Naive thymus-derived CD4-positive, alpha-beta T cell (primary cell): ENCODE data around the gene MAGEA12. TPM values are rescaled to one million over a fixed set of nuclear protein-coding genes. Genes with fewer than 3 reads are reported as not detected.
"Not testable (repeated sequence)": the region's sequence is repeated elsewhere in the genome, so short reads cannot be mapped to it uniquely, and the experiment has no call there.

ENCODE experiments used
- ATAC-seq: fragments of 150-1000 bp; cut with Tn5 transposase; 2 replicates; pipeline ENCODE4 v1.10.0; 2021; ENCODE audit warnings: mild to moderate bottlenecking, moderate library complexity
- CTCF ChIA-PET: fragments of 350-600 bp; sonication (Branson Sonifier 250); formaldehyde crosslinking; loops from one replicate; lab custom pipeline; 2021; ENCODE audit warnings: antibody characterized with exemption; lab: Charles Lee
- POLR2A ChIA-PET: fragments of 350-600 bp; sonication (Branson Sonifier 250); formaldehyde crosslinking; loops from one replicate; lab custom pipeline; 2021; ENCODE audit warnings: antibody characterized with exemption, inconsistent platforms; lab: Charles Lee
- DNase-seq, 9 donors: peaks; one replicate each; pipeline versions ENCODE4 v3.0.0 to v3.0.0-alpha.2; 2020 to 2022; ENCODE audit warnings: mixed read lengths in 1 of 9
- H3K27ac ChIP-seq: one replicate; pipeline ENCODE4 v1.7.0; 2013; ENCODE audit warnings: mild to moderate bottlenecking, low read depth, low read length, moderate library complexity
- H3K27me3 ChIP-seq, 2 donors: one replicate each; pipeline ENCODE4 v1.7.0; 2013; ENCODE audit warnings: low read length in 2 of 2, mild to moderate bottlenecking in 2 of 2, moderate library complexity in 2 of 2; ENCODE audit not compliant: control insufficient read depth in 2 of 2, insufficient read depth in 2 of 2
- H3K36me3 ChIP-seq, 3 experiments: 1 replicate in 2 of 3; 2 replicates in 1 of 3; pipeline ENCODE4 v1.7.0; 2013; ENCODE audit warnings: low read length in 3 of 3, mild to moderate bottlenecking in 3 of 3, moderate library complexity in 1 of 3; ENCODE audit not compliant: insufficient read depth in 3 of 3, control insufficient read depth in 2 of 3
- H3K4me1 ChIP-seq, 2 donors: one replicate each; pipeline ENCODE4 v1.7.0; 2013; ENCODE audit warnings: low read length in 2 of 2, mild to moderate bottlenecking in 2 of 2, moderate library complexity in 1 of 2; ENCODE audit not compliant: control insufficient read depth in 2 of 2, insufficient read depth in 2 of 2
- H3K4me3 ChIP-seq: 2 replicates; pipeline ENCODE4 v1.7.0; 2013; ENCODE audit warnings: mild to moderate bottlenecking, low read length
- H3K9me3 ChIP-seq, 3 experiments: 1 replicate in 2 of 3; 2 replicates in 1 of 3; pipeline ENCODE4 v1.7.0; 2013; ENCODE audit warnings: low read length in 3 of 3; ENCODE audit not compliant: control insufficient read depth in 2 of 3
- H3K27ac Mint-ChIP-seq, 9 donors: one replicate each; pipeline ENCODE4 v1.8.0; 2020 to 2022; ENCODE audit warnings: mixed read lengths in 9 of 9, mild to moderate bottlenecking in 8 of 9, moderate library complexity in 5 of 9, inconsistent platforms in 2 of 9
- H3K27me3 Mint-ChIP-seq, 5 donors: one replicate each; pipeline ENCODE4 v1.8.0; 2021 to 2022; ENCODE audit warnings: mixed read lengths in 5 of 5, mild to moderate bottlenecking in 1 of 5
- H3K36me3 Mint-ChIP-seq, 5 donors: one replicate each; pipeline ENCODE4 v1.8.0; 2020 to 2022; ENCODE audit warnings: mixed read lengths in 5 of 5, mild to moderate bottlenecking in 3 of 5, inconsistent platforms in 1 of 5
- H3K4me1 Mint-ChIP-seq, 7 donors: one replicate each; pipeline ENCODE4 v1.8.0; 2020 to 2022; ENCODE audit warnings: mixed read lengths in 7 of 7, mild to moderate bottlenecking in 3 of 7, inconsistent platforms in 1 of 7
- H3K4me3 Mint-ChIP-seq, 10 donors: one replicate each; pipeline ENCODE4 v1.8.0; 2020 to 2022; ENCODE audit warnings: mild to moderate bottlenecking in 10 of 10, mixed read lengths in 10 of 10, moderate library complexity in 6 of 10, inconsistent platforms in 2 of 10
- H3K9me3 Mint-ChIP-seq, 11 donors: one replicate each; pipeline ENCODE4 v1.8.0; 2020 to 2022; ENCODE audit warnings: mixed read lengths in 11 of 11, mild to moderate bottlenecking in 4 of 11, inconsistent platforms in 1 of 11, moderate library complexity in 1 of 11
- intact Hi-C, 2 donors: fragments of 100-400 bp; cut with micrococcal nuclease; formaldehyde crosslinking; loops; one replicate each; pipeline ENCODE4 v1.15.1; 2023
- polyA plus RNA-seq, 2 donors: library from polyadenylated mRNA; unstranded; fragments of 300-500 nt; fragmentation: Illumina TruSeq; gene quantifications; one replicate each; pipeline ENCODE4 v1.2.3, GENCODE V29; 2021
- total RNA-seq, 6 experiments: library from RNA in 5 of 6; stranded (reverse) in 5 of 6; gene quantifications; 1 replicate in 5 of 6; 2 replicates in 1 of 6; pipeline ENCODE4 v1.2.3 and lab custom pipeline; 2021 to 2026

MAGEA12 gene
- total and polyA plus RNA-seq, 7 experiments from 2014 or later = not detected

- CTCF ChIA-PET, H3K9me3 ChIP-seq, H3K27ac Mint-ChIP-seq, H3K27ac ChIP-seq, POLR2A ChIA-PET, H3K4me3 Mint-ChIP-seq, H3K36me3 ChIP-seq, H3K27me3 ChIP-seq, H3K4me1 Mint-ChIP-seq, H3K9me3 Mint-ChIP-seq, H3K4me1 ChIP-seq, H3K36me3 Mint-ChIP-seq, H3K27me3 Mint-ChIP-seq, DNase-seq, ATAC-seq, H3K4me3 ChIP-seq, intact Hi-C loops: not testable (repeated sequence)
Measured at GRCh38 chrX:152713815-152714787, 19.5 kb upstream of the MAGEA12 start, which contains the start of gene MAGEA2B. MAGEA2B (plus strand) TSS chrX:152714628; CDS start chrX:152717107, 2,479 bp downstream.

GRCh38 chrX:152725409-152725808 lies 8.1 kb upstream of the MAGEA12 start:
- ChIA-PET CTCF (no interaction called here), POLR2A (no interaction called here)
- Mint-ChIP-seq H3K27me3 (peaks cover 0 to 14% (median 3%) of the 10 kb centered on the region in 5 donors), H3K9me3 (peaks cover 0 to 3% (median 0%) of the 10 kb centered on the region in 11 donors), H3K27ac (no peak overlapping the region), H3K4me3 (no peak overlapping the region), H3K4me1 (no peaks in the 10 kb centered on the region), H3K36me3 (no peaks in the 10 kb centered on the region)
- H3K9me3 ChIP-seq = no peaks in the 10 kb centered on the region
- H3K36me3 ChIP-seq = no peaks in the 10 kb centered on the region
- no peak overlapping the region for H3K4me3 ChIP-seq
- no peaks in the 10 kb centered on the region for H3K4me1 ChIP-seq
- intact Hi-C loops = no loop called here
- ATAC-seq (no peak), DNase-seq (no peak)
- no peak overlapping the region for H3K27ac ChIP-seq
- no peaks in the 10 kb centered on the region for H3K27me3 ChIP-seq

GRCh38 chrX:152734143-152734858 lies 744 bp downstream of the MAGEA12 start:
- ATAC-seq, CTCF ChIA-PET, H3K4me1 ChIP-seq, H3K4me3 Mint-ChIP-seq, POLR2A ChIA-PET, H3K36me3 ChIP-seq, intact Hi-C loops, H3K9me3 ChIP-seq, H3K9me3 Mint-ChIP-seq, H3K27ac ChIP-seq, H3K27me3 ChIP-seq, H3K27ac Mint-ChIP-seq, H3K4me3 ChIP-seq, H3K36me3 Mint-ChIP-seq, DNase-seq, H3K4me1 Mint-ChIP-seq, H3K27me3 Mint-ChIP-seq: not testable (repeated sequence)

GRCh38 chrX:152735101-152735500 lies 1.5 kb downstream of the MAGEA12 start:
- POLR2A ChIA-PET = no interaction called here

GRCh38 chrX:152735860-152736511 lies 2.4 kb downstream of the MAGEA12 start:
- H3K4me3 Mint-ChIP-seq = no peak overlapping the region
- Histone ChIP-seq H3K9me3 (no peaks in the 10 kb centered on the region), H3K4me3 (no peak overlapping the region), H3K27me3 (no peaks in the 10 kb centered on the region), H3K27ac (no peak overlapping the region), H3K4me1 (no peaks in the 10 kb centered on the region), H3K36me3 (no peaks in the 10 kb centered on the region)
- H3K9me3 Mint-ChIP-seq = peaks cover 0 to 2% (median 0%) of the 10 kb centered on the region in 11 donors
- H3K36me3 Mint-ChIP-seq = no peaks in the 10 kb centered on the region
- peaks cover 0 to 8% (median 0%) of the 10 kb centered on the region in 5 donors for H3K27me3 Mint-ChIP-seq
- POLR2A ChIA-PET = no interaction called here
- no peak overlapping the region for H3K27ac Mint-ChIP-seq
- H3K4me1 Mint-ChIP-seq = peaks cover 0 to 2% (median 0%) of the 10 kb centered on the region in 7 donors
- intact Hi-C loops = no loop called here
- CTCF ChIA-PET = no interaction called here
- no peak for DNase-seq
- no peak for ATAC-seq

More at GRCh38 chrX:152735101-152735500, 1.5 kb downstream of the MAGEA12 start:
- Mint-ChIP-seq H3K27me3 (peaks cover 0 to 8% (median 0%) of the 10 kb centered on the region in 5 donors), H3K36me3 (no peaks in the 10 kb centered on the region), H3K4me3 (no peak overlapping the region), H3K9me3 (no peaks in the 10 kb centered on the region), H3K27ac (no peak overlapping the region), H3K4me1 (peaks cover 0 to 2% (median 0%) of the 10 kb centered on the region in 7 donors)
- CTCF ChIA-PET = no interaction called here
- intact Hi-C loops = no loop called here
- Histone ChIP-seq H3K27ac (no peak overlapping the region), H3K9me3 (no peaks in the 10 kb centered on the region), H3K4me1 (no peaks in the 10 kb centered on the region), H3K27me3 (no peaks in the 10 kb centered on the region), H3K4me3 (no peak overlapping the region), H3K36me3 (no peaks in the 10 kb centered on the region)
- ATAC-seq (no peak), DNase-seq (no peak)

GRCh38 chrX:152736528-152736927 lies 3.0 kb downstream of the MAGEA12 start:
- POLR2A ChIA-PET, intact Hi-C loops, ATAC-seq, H3K27me3 ChIP-seq, H3K9me3 Mint-ChIP-seq, H3K36me3 Mint-ChIP-seq, H3K4me3 Mint-ChIP-seq, H3K4me1 ChIP-seq, H3K4me3 ChIP-seq, H3K27ac ChIP-seq, H3K36me3 ChIP-seq, DNase-seq, H3K4me1 Mint-ChIP-seq, H3K27ac Mint-ChIP-seq, CTCF ChIA-PET, H3K27me3 Mint-ChIP-seq, H3K9me3 ChIP-seq: not testable (repeated sequence)
